OCI-LY1 (cell line): Measurements from ENCODE around the gene RAPGEF4.

Experiments used
- H2AFZ ChIP-seq: fragments of 200-600 bp; sonication (generic), shearing (Covaris generic); 2 replicates; pipeline ENCODE4 v1.6.0; 2014; ENCODE audit warnings: antibody characterized with exemption, mild to moderate bottlenecking, low read length
- H3F3A ChIP-seq: fragments of 200-600 bp; sonication (generic), shearing (Covaris generic); 2 replicates; pipeline ENCODE4 v1.6.0; 2014; ENCODE audit warnings: mild to moderate bottlenecking, antibody characterized with exemption, low read length, moderate library complexity; ENCODE audit not compliant: insufficient read depth
- H3K27ac ChIP-seq: fragments of 200-600 bp; sonication (generic); 2 replicates; pipeline ENCODE4 v1.5.1; 2014; ENCODE audit warnings: low read length, mixed run types, mild to moderate bottlenecking, low read depth; ENCODE audit not compliant: poor library complexity, severe bottlenecking
- H3K27me3 ChIP-seq: fragments of 200-600 bp; sonication (generic); 2 replicates; pipeline ENCODE4 v1.6.0; 2014; ENCODE audit warnings: antibody characterized with exemption, mild to moderate bottlenecking, low read length, moderate library complexity; ENCODE audit not compliant: insufficient read depth
- H3K36me3 ChIP-seq: fragments of 200-600 bp; sonication (generic); 2 replicates; pipeline ENCODE4 v1.6.1; 2014; ENCODE audit warnings: mild to moderate bottlenecking, antibody characterized with exemption, low read length, moderate library complexity, mixed read lengths; ENCODE audit not compliant: insufficient read depth
- H3K4me1 ChIP-seq: fragments of 200-600 bp; sonication (generic); 2 replicates; pipeline ENCODE4 v1.5.1; 2014; ENCODE audit warnings: mild to moderate bottlenecking, low read length, moderate library complexity; ENCODE audit not compliant: insufficient read depth, severe bottlenecking
- H3K4me2 ChIP-seq: fragments of 200-600 bp; sonication (generic), shearing (Covaris generic); 2 replicates; pipeline ENCODE4 v1.6.1; 2014; ENCODE audit warnings: low read length
- H3K4me3 ChIP-seq: fragments of 200-600 bp; sonication (generic); 2 replicates; pipeline ENCODE4 v1.5.1; 2014; ENCODE audit warnings: low read length, low read depth, mild to moderate bottlenecking, mixed read lengths; ENCODE audit not compliant: poor library complexity, severe bottlenecking
- H3K79me2 ChIP-seq: fragments of 200-600 bp; shearing (Covaris generic); 2 replicates; pipeline ENCODE4 v1.6.1; 2016; ENCODE audit warnings: mixed run types, low read length, mixed read lengths; ENCODE audit not compliant: insufficient read depth
- H3K9ac ChIP-seq: fragments of 200-600 bp; sonication (generic), shearing (Covaris generic); 2 replicates; pipeline ENCODE4 v1.6.1; 2014; ENCODE audit warnings: mild to moderate bottlenecking, low read length, mixed read lengths
- H3K9me2 ChIP-seq: fragments of 200-600 bp; sonication (generic), shearing (Covaris generic); 2 replicates; pipeline ENCODE4 v1.6.1; 2014; ENCODE audit warnings: low read depth, mild to moderate bottlenecking, low read length, mixed read lengths
- H3K9me3 ChIP-seq: fragments of 200-600 bp; shearing (Covaris generic); 2 replicates; pipeline ENCODE4 v1.6.1; 2014; ENCODE audit warnings: low read length, mixed read lengths
- H4K20me1 ChIP-seq: fragments of 200-600 bp; sonication (generic), shearing (Covaris generic); 2 replicates; pipeline ENCODE4 v1.6.0; 2016; ENCODE audit warnings: mild to moderate bottlenecking, low read length; ENCODE audit not compliant: insufficient read depth
- CTCF ChIP-seq: fragments of 200-600 bp; sonication (generic), shearing (Covaris generic); IDR thresholded peaks from 2 replicates; pipeline ENCODE4 v1.5.1; 2017; ENCODE audit warnings: mild to moderate bottlenecking, antibody characterized with exemption, low read length, moderate library complexity, mixed read lengths
- EZH2 ChIP-seq: fragments of 200-600 bp; sonication (generic), shearing (Covaris generic); IDR thresholded peaks from 2 replicates; pipeline ENCODE4 v1.8.0; 2017; ENCODE audit warnings: borderline replicate concordance, mixed run types, mild to moderate bottlenecking, antibody characterized with exemption, low read length, moderate library complexity, mixed read lengths

Gene RAPGEF4

GRCh38 chr2:172938713-172939375 lies 203.2 kb downstream of the RAPGEF4 start:
- H3K4me1 ChIP-seq: no peaks in the 10 kb centered on the region

GRCh38 chr2:172943539-172943938 lies 207.9 kb downstream of the RAPGEF4 start:
- Histone ChIP-seq H3K79me2 (no peaks in the 10 kb centered on the region), H3K27me3 (no peaks in the 10 kb centered on the region), H3K4me2 (no peak overlapping the region), H2AFZ (no peak overlapping the region), H3K4me3 (no peak overlapping the region), H3K9me2 (no peaks in the 10 kb centered on the region), H3K9ac (no peak overlapping the region), H3F3A (no peaks in the 10 kb centered on the region), H3K4me1 (no peaks in the 10 kb centered on the region), H3K9me3 (no peaks in the 10 kb centered on the region), H3K36me3 (no peaks in the 10 kb centered on the region), H3K27ac (no peak overlapping the region), H4K20me1 (no peaks in the 10 kb centered on the region)
- TF ChIP-seq CTCF (no peak), EZH2 (no peak)

More at GRCh38 chr2:172938713-172939375, 203.2 kb downstream of the RAPGEF4 start:
- Histone ChIP-seq H3K9ac (no peak overlapping the region), H3K36me3 (no peaks in the 10 kb centered on the region), H3K27ac (no peak overlapping the region), H4K20me1 (no peaks in the 10 kb centered on the region), H3K4me2 (no peak overlapping the region), H2AFZ (no peak overlapping the region), H3K9me3 (no peaks in the 10 kb centered on the region), H3F3A (no peaks in the 10 kb centered on the region), H3K4me3 (no peak overlapping the region), H3K9me2 (no peaks in the 10 kb centered on the region), H3K27me3 (no peaks in the 10 kb centered on the region), H3K79me2 (no peaks in the 10 kb centered on the region)
- no peak for TF ChIP-seq EZH2
- TF ChIP-seq CTCF: no peak

- Histone ChIP-seq H3K9ac (no peak overlapping the region), H3K27ac (no peak overlapping the region), H3F3A (no peaks in the 10 kb centered on the region), H2AFZ (no peak overlapping the region), H3K9me3 (no peaks in the 10 kb centered on the region), H3K36me3 (no peaks in the 10 kb centered on the region), H3K4me1 (no peaks in the 10 kb centered on the region), H3K4me2 (no peak overlapping the region), H3K4me3 (no peak overlapping the region), H4K20me1 (no peaks in the 10 kb centered on the region), H3K27me3 (no peaks in the 10 kb centered on the region), H3K79me2 (no peaks in the 10 kb centered on the region), H3K9me2 (no peaks in the 10 kb centered on the region)
- TF ChIP-seq EZH2: no peak
- TF ChIP-seq CTCF: no peak
Observed at GRCh38 chr2:172944022-172944793, 208.6 kb downstream of the RAPGEF4 start.
